Posterior vena cava (tissue), 2 donors: ENCODE measurements around the gene GRIK3. TPM values are rescaled to one million over a fixed set of nuclear protein-coding genes. Genes with fewer than 3 reads are reported as not detected.

Source experiments
- DNase-seq: peaks from one replicate; pipeline ENCODE4 v3.0.0-alpha.2; 2020; ENCODE audit warnings: low spot score
- intact Hi-C, 2 donors: fragments of 100-400 bp; cut with DNase I; formaldehyde crosslinking; loops; one replicate each; pipeline versions ENCODE4 v1.14.1 to v1.14.2; 2022 to 2023
- total RNA-seq, 2 donors: library from RNA; stranded (reverse); fragmentation: NEBNext Ultra II Directional; extraction: Animal tissue kit (Norgen Biotek cat#: 25700); gene quantifications; one replicate each; pipeline ENCODE4 v1.2.1, GENCODE V29; 2021
- donor health status: DM: yes; HTN: yes; CAD: no.
- donor health status: DM: yes; HTN: yes; CAD: no.

GRIK3 gene
- total RNA-seq, 2 donors from 2014 or later, result 0.23 to 0.33 TPM

DNA sequence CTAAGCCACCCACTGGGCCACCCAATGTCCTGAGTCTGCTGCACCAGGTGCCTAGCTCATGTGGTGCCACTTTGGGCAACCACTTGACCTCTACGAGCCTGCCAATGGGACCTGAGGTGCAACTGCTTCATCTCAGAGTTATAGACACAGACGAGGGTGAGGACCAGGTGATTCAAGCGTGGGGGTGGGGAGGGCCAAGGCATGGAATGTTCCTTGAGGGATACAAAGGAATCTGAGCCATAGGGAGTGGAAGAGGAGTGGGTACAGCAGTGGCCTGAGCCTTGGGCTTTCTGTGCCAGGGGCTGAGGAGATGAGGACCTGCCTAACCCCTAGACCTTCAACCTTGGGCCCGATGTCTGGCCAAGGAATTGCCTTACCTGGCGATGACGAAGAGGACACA lies 209.1 kb downstream of the GRIK3 start:
- intact Hi-C loops, result no loop called here

DNA sequence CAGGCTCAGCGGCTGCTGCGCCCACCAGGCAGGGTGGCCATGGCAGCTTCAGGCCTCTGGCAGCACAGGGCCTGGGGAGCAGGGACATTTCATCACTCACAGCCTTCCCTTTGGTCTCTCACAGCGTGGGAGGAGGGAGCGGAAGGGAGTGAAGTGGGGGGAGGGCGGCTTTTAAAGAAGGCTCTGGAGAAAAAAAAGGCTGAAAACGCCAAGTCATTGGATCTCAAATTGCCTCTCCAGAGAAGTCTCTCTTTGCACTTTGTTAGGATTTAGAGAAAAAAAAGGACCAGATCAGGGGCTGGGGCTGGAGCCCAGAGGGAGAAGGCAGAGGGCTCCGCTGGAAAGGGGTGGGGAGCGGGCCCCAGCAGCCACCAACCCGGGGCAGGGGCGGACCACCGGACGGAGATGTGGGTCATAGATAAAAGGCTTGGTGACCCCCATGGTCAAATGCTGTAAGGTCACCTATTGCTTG lies 209.9 kb downstream of the GRIK3 start:
- no peak for DNase-seq
- intact Hi-C loops, result no loop called here

More for the DNA sequence above, 209.1 kb downstream of the GRIK3 start:
- DNase-seq, result no peak

DNA sequence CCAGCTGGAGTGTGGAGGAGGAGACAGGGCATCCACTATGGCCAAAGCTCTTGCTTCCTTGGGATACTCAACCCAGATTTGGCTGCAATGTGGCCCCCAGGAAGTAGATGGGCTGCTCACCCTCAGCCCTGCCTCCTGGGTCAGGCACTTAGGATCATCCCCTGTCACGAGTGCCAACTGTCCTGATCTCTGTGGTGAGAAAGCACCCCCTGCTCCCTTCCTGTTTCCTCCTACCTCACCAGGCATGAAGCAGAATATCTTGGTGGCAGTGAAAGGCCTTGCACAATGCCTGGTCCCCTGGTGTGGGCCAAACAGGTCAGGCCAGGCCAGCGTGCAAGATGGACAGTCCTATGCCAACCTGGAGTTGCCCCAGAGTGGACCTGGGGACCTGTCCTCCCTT lies 211.7 kb downstream of the GRIK3 start:
- DNase-seq, result no peak
- intact Hi-C loops, result no loop called here

DNA sequence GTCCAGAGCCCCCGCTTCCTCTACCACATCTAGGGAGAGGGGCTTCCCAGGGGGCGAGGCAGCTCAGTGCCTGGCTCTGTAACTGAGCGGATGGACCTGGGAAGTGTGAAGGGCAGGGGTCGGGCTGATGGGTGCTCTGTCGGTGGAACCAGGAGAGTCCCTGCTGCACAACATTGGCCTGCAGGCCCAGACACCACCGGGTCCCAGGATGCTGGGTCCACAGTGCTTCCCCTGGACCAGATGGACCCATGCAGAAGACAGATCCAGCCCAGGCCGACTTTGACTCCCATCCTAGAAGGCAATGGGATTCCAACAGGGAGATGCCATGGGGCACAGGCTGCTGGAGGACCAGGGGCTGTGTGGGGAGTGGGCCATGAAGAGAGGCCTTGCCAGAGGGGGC lies 212.9 kb downstream of the GRIK3 start:
- DNase-seq, result no peak
- intact Hi-C loops, result no loop called here

DNA sequence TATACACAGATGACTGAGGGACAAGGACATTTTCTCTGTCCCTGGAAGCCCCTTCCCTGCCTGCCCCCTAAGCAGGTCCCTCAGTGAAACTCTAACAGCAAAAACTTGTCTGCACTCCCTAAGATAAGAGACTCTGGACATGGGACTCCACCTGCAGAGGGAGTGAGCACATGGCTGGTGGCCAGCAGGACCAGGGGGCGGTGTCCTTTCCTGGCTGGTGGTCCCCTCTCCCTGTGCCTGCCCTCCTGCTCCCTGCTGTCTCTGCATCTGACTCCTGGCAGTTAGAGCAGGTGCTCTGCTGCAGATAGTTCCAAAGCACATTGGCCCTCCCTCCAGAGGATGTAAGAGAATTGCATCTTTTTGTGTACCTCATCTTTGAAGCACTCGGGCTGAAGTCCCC lies 215.5 kb downstream of the GRIK3 start:
- DNase-seq, result no peak
- intact Hi-C loops, result no loop called here

DNA sequence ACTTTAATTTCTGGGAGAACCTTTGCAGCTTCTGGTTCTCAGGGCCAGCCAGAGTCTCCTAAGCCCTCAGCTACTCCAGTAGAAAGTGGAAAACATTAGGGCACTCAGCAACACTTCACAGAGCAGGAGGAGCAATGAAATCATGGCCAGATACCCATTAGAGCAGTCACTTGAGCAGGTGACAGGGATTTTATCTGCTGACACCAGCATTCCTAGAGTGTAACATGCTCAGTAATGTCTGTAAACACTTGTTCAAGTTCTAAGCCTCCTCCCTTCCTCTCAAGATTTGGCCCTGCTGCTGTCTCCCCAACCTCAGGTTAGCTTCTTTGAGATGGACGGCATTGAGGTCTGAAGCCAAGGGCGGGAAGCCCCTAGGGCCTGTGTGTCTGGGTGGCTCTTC lies 218.0 kb downstream of the GRIK3 start:
- DNase-seq, result no peak
- intact Hi-C loops, result no loop called here

DNA sequence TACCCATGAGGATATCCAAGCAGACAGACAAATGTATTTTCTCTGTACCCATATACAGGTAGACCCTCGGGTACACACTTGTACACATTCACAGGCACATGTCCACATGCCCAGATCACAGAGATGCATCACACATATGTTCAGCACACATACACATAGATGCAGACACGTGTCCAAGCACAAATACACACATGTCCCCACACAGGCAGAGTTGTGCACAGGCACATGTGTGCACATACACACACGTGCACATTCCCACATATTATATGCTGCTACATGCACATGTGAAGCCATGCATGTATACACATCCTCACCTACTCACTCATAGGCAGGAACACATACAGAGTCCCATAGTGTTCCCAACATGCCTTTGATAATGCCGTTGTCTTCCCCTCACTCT lies 219.5 kb downstream of the GRIK3 start:
- no peak for DNase-seq
- intact Hi-C loops, result no loop called here

DNA sequence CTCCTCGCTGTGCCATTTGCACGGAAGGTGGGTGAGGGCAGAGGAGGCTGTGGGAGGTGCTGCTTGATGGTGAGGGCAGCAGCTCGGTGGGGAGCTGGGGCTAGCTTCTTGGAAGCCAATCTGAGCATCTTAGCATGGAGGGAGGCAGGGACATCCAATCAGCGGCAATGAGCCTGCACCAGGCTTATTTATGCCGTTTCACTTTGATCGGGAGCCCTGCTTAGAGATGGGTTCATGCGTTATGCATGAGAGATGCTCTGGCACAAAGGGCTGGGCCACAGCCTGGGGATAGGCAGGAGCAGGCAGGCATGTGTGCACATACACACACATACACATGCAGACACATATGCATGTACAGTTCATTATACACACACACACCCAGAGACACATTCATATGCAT lies 220.2 kb downstream of the GRIK3 start:
- intact Hi-C loops, result no loop called here
- DNase-seq, result no peak

DNA sequence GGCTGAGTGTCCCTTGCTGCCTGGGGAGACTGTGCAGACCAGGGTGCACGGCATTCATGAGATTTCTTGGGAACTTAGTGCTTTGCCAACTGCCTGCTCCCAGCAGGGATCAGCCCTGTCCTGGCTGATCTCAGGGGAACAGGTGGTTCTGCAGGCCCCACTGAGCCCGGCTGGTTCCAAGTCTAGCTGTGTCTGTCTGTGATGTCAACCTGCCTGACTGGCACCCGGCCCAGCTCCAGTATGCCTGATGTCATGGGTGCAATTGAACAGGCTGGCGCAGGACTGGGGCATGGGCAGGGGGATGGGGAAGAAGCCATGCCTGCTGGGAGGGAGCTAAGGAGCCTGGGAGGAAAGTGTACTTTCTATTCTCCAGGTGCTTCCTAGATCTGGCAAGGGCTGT lies 227.1 kb downstream of the GRIK3 start:
- intact Hi-C loops, result no loop called here
- no peak for DNase-seq

DNA sequence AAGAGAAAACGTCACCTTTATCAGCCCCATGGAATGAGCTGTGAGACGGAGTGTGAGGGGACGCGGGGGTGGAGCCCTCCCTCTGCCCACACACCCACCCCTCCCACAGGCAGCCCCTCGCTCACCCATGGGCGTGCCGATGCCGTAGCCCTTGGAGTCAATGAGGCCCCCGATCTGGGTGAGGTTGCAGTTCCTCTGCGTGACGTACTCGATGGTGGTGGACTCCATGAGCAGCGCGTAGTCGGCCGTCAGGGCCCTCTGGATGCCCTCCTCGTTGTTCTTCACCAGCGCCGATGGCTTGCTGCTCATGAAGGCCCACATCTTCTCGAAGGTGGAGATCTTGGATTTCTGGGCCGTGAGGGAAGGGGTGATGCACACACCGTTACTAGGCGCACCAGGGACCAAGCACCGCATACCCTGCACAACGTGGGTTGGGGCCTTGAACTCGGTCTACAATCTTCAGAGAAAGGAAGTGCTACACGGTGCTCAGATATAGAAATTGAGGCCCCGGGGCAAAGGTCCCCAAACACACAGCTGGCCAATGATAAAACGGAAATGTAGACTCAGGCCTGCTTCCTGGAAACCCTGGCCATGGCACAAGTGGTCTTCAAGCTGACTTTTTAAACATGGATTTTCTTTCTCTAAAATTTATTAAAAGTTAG lies 228.2 kb downstream of the GRIK3 start:
- intact Hi-C loops, result no loop called here
- no peak for DNase-seq

DNA sequence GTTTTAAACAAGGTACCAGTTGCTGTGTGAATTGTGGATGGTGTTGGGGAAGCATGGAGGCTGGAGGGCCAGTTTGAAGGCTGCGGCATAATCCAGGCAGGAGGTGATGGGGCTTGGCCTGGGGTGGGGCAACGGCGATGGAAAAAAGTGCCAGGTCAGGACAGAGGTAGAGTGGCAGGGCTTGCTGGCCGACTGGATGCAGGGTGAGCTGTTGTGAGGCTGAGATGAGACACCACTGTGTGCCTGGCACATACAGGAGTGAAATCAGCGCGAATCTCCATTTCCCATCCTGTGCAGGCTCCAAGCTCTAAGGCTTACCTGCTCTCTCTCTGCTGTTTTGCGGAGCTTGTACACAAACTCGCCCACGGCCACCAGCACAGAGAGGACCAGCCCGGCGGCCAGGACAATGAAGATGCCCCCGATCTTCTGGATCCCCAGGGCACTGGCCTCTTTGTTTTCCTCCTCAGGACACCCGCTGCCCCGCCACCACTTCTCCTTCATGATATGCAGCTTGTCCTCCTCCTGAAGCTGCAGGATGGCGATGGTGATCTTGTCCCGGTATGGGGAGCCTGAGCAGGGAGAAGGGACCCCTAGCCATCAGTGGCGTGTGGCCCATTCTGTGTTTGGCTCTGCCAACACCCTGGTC lies 229.5 kb downstream of the GRIK3 start:
- no peak for DNase-seq
- intact Hi-C loops, result no loop called here

DNA sequence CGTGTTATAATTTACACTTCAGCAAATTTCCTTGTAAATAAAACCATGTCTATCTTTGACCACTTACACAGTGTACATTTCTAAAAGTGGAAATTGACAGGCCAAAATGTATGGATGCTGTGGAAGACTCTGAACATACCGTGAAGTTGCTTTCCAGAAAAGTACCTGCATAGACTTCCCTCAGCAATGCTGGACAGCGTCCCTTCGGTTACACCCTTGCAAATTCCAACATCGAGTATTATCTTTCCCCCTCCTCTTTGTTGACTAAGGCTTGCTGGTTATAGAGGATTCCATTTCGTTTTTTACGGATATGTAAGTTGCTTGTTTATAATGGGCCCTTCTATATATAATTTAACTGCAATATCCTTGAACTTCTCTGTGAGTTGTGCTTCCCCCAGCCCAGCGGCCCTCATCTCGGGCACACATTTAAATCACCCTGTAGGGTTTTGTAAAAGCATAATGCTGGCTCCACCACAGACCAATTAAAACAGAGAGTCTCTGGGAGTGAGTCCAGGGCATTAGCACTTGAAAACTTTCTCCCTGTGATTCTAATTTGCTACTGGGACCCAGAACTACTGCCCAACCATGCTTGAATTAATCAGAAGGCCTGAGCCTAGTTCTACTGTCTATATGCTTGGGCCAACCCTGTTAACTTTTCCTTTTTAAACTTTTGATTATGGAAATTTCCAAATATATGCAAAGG lies 230.3 kb downstream of the GRIK3 start:
- intact Hi-C loops, result no loop called here
- no peak for DNase-seq

DNA sequence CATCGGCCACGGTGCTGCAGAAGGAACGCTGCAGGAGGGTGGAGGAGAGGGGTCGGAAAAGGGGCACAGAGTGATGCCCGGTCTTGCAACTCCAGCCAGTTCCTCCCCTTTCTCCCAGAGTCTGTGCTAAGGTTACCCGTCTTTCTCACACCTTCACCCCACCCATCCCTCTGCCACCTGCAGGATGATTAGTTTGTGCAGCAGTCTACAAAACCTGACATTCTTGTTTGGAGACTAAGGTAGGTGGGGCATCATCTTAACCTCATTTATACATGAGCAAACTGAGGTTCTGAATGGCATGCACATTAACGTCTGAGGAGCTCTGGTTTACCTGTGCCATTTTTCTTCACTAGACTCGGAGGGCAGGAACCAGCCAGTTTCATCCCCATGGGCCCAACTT lies 232.3 kb downstream of the GRIK3 start:
- DNase-seq, result no peak
- intact Hi-C loops, result no loop called here

DNA sequence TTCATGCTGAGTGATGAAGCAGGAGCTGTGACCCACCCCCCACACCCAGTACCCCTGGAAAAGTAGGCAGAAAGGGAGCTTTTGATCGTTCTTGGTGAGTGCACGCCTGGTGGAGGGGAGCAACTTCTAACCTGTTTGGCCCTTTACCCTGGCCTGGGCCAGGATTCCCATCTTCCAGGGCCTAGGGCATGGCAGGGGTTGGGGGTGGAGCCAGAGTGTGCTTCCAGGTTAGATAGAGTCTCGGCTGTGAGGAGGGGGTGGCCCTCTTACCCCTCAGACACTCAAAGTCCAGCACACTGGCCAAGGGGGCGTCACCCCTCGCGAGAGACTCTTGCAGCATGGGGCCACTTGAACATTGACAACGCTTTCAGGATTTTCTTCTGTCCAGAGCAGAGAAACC lies 236.6 kb downstream of the GRIK3 start:
- intact Hi-C loops, result no loop called here
- DNase-seq, result no peak

DNA sequence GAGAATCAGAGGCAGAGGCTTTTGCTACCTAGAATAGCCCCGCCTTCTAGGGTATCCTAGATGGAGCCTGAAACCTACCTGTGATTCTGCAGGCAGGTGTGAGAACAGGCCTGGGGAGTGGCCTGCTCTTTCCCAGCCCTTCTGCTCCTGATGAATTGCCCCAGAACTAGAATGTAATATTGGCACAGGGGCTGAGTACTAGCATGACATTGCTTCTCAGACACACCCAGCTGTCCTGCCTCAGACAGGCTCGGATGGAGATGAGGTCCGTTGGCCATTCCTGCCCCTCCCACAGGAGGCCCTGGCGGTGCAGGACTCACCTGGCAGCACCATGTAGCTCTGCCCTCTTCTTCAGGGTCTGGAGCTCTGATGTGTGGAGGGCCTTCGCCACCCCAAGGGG lies 237.6 kb downstream of the GRIK3 start:
- intact Hi-C loops, result no loop called here
- DNase-seq, result no peak

DNA sequence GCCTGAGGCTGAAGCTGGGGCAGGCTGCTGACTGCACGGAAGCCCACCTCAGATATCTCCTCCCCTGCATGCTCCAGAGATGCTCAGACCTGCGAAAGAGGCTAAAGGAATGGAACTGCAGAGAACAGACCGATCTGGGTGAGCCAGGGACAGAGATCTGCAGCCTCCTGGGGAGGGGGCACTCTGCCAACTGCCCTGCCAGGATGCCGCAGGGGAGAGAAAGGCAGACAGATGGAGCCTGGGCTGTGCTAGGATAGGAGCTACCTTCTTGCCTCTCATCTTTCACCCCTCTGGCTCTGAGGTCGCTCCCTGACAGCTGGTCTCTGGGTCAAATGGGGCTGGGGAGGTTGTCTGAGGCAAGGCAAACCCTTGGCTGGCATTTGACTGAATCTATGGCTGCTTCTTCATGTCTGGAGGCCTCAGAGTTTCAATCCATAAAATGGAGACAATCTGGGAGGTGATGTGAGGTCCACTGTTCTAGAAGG lies 238.2 kb downstream of the GRIK3 start:
- intact Hi-C loops, result no loop called here
- DNase-seq, result no peak

DNA sequence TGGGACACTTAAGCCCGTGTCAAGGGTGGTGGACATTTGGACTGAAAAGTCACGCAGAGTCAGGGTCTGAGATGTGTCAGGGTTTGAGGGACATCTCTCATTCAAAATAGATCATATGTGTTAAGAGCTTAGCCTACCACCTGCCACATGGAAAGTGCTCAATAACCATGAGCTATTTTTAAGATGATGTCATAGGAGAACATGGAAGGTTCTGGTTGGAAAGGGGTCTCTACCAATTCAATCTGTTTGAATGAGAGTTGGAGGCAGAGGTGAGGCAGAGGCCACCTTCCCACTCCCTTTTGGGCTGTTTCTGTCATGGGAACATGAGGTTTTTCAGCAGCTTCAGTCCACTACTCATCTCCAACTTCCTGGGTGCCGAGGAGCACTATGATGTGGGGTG lies 239.9 kb downstream of the GRIK3 start:
- intact Hi-C loops, result no loop called here

DNA sequence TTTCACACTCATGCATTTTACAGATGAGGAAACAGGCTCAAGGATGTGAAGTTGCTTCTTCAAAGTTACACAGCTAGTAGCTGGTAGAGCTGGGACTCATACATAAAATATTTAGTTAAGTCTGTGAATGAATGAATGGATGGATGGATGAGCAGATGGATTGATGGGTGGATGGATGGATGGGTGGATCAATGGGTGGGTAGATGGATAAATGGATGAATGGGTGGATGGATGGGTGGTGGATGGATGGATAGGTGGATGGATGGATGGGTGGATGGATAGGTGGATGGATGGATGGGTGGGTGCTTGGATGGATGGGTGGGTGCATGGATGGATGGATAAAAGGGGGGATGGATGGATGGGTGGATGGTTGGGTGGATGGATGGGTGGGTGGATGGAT lies 240.9 kb downstream of the GRIK3 start:
- no peak for DNase-seq
- intact Hi-C loops, result no loop called here

More for the DNA sequence above, 239.9 kb downstream of the GRIK3 start:
- DNase-seq, result no peak

DNA sequence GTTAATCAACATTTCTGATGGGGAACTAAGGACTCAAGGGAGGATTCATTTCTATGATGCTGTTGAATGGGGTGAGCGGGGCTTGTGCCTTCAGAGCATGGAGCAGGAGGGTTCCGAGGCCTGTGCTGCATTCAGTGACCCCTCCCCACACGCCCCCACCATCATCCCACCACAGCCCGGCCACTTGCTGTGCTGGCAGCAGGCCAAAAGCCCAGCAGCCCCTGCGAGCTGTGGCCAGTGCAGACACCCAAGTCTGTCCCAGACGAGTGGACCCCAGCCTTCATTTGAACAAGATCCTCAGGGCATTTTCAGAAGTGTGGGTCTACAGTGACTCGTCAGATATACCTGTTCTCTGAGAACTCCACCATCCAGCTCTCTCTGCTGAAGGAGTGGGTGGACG lies 242.0 kb downstream of the GRIK3 start:
- intact Hi-C loops, result no loop called here
- DNase-seq, result no peak

DNA sequence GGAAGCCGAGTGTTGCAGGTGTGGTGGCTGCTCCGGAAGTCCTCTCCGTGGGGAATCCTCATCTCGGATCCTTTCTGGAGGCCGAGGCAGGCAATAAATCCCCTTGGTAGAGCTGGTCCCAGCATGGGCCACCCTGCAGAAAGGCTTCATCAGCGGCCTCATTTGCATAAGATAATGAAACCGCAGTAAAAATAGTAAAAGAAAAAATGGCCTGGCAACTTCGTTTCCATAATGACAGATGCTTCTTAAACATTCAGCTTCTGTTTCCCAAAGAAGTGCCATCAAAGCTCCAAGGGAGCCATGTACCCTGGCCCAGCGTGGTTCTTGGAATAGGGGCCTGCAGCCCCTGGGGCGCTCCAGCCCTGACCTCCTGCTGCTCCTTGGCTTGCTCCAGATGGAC lies 244.1 kb downstream of the GRIK3 start:
- no peak for DNase-seq
- intact Hi-C loops, result no loop called here

DNA sequence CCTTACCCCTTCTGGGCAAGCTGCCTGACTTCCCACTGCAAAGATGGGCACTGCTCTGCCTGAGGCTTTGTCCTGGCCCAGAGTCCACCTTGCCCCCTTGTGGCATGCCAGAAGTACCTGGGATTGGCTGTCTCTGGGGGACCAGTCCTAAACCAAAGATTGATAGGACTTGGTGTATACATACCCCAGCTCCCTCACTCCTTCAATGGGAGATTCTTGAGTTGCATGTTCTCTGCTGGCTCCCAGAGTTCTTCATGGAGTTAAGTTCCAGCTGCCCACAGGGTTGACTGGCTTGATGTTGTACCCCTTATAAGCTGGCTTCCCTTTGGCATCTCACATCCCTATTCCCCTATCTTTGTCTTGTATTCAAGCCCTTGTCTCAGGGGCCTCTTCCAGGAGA lies 244.8 kb downstream of the GRIK3 start:
- intact Hi-C loops, result no loop called here
- no peak for DNase-seq
